ENCODE measurements around the gene MAP1S.

GRCh38 chr19:17751103-17751911, 32.0 kb downstream of the MAP1S start, which contains the start of gene FCHO1:
- TF ChIP-seq CTCF (IDR thresholded peaks at IDR 0.05; ENCODE audit: low read length) = no peak
- no peak for TF ChIP-seq EZH2 (optimal IDR thresholded peaks at IDR 0.05; ENCODE audit: low read depth, low read length)
